Stimulated activated naive CD8-positive, alpha-beta T cell treated with anti-CD3 and anti-CD28 coated beads, Interleukin-15, Interleukin-2, amounts not matched to agents 100 U/mL and 50 U/mL, for 24 hours (primary cell): ENCODE results near the gene MXI1.
"Not testable (repeated sequence)": the region's sequence is repeated elsewhere in the genome, so short reads cannot be mapped to it uniquely, and the experiment has no call there.

ENCODE experiments used
- ATAC-seq: fragments of 150-1000 bp; cut with Tn5 transposase; one replicate; pipeline ENCODE4 v1.10.0; 2021
- DNase-seq: peaks from one replicate; pipeline ENCODE4 v3.0.0; 2021

The MXI1 gene

DNA sequence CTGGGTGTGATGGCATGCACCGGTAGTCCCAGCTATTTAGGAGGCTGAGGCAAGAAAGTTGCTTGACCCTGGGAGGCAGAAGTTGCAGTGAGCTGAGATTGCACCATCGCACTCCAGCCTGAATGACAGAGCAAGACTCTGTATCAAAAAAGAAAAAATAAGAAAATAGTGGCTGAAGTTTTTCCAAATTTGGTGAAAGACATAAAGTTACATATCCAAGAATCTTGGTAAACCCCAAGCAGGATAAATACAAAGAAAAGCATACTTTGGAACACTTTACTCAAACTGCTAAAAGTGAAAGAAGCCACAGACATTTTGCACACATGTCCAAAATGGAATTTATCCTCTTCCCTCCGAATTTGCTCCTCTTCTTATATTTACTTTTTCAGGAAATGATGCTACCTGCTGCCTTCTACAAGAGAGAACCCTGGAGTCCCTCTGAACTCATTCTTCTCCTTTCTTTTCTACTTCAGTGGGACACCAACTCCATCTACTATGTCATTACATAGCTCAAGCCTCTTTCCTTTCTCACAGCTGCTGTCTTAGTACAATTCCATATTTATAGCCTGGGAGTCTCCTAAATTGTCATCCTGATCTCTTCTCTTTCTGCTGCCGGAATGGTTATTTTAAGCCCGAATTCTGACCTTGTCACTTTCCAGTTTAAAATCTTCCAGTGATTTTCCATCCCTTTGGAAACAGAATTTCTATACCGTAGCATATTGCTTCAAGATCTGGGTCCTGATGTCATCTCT is 114.6 kb downstream of the MXI1 start:
- no peak for DNase-seq
- ATAC-seq: no peak

DNA sequence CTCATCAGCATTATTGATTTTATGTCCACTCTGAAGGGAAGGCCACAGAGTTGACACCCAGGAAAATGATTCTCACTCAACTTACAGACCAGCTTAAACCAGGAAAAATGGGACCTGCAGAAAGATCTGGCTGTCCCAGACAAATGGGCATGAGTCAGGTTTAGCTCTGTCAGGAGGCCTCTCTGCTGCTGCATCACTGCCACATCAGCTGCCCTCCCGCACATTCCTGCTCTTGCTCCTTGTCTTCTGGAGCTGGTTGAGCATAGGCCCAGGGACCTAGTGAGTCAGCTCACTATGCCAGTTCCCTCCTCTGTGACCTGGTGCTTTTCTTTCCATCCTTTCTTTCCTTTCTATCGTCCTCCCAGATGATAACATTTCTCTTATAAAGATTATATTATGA is 116.1 kb downstream of the MXI1 start:
- ATAC-seq (no peak), DNase-seq (no peak)

DNA sequence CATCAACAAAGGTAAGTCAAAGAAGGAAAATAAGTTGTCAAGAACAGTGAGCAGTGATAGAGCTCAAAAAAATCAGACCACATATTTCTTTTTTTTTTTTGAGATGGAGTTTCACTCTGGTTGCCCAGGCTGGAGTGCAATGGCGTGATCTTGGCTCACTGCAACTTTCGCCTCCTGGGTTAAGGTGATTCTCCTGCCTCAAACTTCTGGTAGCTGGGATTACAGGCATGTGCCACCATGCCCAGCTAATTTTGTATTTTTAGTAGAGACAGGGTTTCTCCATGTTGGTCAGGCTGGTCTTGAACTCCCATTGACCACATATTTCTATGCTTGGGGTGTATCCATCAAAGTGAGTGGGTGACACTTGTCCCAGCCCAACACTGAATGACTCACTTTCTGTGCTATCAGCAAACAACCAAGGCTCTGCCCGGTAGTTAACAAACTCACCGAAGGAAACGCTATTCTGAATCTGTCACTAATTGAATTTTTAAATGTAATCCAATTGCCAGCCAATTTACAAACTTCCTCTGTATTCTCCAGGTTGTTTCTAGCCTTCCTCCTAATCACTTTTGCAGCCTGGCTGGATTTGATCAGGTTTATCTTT is 116.9 kb downstream of the MXI1 start:
- DNase-seq (no peak), ATAC-seq (peak; percentile 49)

DNA sequence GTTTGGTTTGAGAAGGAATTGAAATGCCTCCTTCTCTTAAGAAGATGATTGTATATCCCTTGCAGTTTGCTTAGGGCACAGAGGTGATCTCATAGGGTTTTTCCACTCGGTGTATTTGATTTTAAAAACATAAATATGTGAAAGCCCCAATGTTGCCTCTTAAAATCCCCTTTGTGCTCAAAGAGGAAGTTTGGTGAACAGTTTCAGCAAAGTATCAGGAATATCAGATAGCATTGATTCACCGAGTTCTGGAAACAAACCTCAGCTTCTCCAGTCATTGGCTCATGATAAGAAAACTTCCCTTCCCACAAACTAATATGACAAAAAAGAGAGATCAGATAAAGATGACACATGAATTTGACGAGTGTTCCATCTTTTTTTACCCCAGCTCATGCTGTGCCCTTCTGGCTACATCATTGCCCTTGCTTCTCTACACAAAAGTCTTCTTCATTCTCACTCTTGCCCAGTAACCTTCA is 117.4 kb downstream of the MXI1 start:
- DNase-seq: no peak
- ATAC-seq: peak; percentile 58

DNA sequence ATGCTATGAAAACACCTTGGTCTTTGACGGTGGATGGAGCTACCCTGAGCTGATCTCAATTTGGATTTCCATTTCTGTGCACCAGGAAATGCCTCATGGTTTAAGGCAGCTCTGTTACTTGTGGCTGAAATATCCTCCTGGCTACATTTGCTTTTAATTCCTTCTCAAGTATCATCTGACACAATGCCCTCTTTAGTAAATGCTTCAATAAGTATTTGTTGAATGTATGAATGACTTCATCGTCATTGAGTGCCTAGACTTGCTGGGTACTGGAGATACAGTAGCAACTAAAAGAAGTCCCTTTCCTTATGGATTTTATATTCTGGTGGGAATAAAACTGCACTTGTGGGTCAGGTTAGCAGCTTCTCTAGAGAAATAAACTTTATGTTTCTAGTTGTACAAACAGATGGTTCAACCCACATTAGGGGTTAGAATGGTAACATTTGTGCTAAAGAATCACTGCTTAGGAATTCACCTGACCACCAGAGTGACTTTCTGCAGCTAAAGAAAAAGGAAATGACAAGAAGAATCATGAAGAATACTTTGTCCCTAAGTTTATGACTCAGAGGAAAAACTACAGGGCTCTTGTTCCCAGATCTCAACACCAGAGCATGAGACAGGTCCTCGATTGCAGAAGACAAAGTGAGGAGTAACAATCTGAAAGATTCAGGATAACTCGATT is 119.1 kb downstream of the MXI1 start:
- peak; percentile 44 for ATAC-seq
- DNase-seq: no peak

DNA sequence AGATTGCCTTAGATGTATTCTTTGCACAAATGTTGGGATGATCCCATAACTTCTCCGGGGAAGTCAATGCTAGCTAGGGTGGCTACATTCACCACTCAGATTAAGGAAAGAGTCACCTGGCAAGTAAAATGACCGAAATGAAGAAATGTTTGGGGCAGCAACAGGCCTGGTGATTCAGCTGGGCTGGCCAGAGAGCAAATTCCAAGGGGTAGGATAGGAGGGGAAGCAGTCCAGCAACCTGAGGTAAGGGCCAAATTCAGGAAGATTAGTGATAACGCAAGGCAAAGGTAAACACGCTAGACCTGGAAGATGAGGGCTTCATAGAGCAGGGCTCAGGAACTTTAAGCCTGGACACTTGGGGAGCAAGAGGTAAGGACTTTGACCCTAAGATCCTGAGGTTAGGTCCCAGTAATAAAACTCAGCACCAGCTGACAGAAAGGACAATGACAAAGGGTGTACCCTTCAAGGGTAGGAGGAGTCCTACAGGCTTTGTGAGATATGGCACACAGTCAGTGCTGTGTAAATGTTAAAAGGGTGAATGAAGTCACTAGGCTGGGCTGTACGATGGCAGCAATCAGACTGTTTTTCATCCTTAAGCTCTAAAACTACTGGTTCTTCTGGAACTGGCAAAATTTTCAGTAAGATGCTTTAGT is 120.0 kb downstream of the MXI1 start:
- DNase-seq (no peak), ATAC-seq (no peak)

DNA sequence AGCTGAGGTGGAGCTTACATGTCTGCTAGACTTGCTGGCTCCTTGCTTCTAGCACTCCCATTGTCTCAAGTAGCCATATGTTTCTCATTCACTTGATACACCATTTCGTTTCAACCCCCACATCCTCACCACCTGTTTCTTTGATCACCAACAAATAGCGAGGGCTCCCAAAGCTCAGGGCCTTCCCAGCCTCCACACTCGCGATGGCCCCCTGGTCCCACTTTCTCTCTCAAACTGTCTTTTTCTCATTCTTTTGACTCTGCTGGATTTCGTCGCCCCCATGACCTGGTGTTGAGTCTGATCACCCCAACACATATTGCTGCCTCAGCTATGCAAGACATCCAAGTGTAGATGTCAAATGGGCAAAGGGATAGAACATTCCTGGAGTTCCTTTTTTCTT is 123.3 kb downstream of the MXI1 start:
- ATAC-seq (no peak), DNase-seq (no peak)

DNA sequence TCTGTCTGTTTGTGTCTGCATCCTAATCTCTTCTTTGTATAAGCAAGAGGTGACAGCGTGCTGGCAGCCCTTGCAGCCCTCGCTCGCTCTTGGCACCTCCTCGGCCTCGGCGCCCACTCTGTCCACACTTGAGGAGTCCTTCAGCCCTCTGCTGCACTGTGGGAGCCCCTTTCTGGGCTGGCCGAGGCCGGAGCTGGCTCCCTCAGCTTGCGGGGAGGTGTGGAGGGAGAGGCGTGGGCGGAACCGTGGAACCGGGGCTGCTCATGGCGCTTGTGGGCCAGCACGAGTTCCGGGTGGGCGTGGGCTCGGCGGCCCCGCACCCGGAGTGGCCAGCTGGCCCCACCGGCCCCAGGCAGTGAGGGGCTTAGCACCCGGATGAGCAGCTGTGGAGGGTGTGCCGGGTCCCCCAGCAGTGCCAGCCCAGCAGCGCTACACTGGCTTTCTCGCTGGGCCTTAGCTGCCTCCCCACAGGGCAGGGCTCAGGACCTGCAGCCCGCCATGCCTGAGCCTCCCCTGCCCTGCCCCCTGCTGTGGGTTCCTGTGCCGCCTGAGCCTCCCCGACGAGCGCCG is 123.9 kb downstream of the MXI1 start:
- DNase-seq, ATAC-seq: not testable (repeated sequence)

DNA sequence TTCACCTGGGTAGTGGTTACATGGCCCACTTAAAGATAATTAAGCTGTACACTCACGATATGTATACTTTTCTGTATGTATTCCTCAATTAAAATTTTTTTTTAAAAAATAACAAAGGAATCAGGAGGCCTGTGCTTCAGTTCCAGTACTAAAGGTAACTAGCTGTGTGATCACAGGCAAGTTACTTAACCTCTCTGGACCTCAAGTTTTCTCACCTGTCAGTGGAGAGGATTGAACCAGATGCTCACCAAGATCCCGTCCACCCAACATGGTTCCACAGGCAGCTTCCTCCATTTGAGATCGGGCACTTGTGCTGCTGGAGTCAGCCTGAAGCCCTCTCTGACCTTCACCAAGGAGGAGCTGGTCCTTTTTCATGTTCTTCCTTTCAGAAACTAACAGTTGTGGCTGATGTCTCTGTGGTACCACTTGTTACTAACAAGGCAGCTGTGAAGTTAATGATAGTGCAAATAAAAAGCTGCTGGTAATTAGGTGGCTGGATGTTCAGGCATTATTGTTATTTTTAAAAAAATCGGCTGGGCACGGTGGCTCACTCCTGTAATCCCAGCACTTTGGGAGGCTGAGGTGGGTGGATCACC is 126.8 kb downstream of the MXI1 start:
- DNase-seq: no peak
- no peak for ATAC-seq

DNA sequence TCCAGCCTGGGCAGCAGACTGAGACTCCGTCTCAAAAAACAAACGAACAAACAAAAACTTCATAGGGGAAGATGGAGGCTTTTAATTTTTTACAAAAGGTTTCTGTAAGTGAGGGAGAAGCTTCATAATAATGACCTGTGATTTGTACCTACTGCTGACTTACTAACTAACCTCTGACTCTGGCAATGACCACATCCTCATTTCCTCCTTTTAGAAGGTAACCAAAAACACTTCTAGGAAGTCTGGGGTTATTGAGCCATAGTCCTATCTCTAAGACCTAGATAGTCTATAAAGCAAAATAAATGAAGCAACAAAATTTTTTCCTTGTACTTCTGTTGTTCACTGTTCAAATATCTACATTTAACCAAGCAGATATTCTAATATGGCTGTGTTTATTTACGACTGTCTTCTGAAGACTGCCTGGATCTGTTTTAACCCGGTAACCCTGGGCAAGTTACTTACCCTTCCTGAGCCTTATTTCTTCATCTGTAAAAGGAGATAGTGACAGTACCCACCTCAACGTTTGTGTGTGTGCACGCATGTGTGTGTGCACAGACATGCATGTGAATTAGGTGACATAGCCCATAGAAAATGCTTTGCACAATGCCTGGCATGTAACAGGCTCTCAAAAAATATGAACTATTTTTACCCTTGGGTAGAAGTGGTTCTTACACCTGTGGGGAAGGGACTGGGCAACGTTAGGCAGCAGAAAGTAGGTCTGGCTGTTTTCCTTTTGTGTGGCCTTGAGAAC is 128.1 kb downstream of the MXI1 start:
- ATAC-seq: no peak
- DNase-seq: no peak

DNA sequence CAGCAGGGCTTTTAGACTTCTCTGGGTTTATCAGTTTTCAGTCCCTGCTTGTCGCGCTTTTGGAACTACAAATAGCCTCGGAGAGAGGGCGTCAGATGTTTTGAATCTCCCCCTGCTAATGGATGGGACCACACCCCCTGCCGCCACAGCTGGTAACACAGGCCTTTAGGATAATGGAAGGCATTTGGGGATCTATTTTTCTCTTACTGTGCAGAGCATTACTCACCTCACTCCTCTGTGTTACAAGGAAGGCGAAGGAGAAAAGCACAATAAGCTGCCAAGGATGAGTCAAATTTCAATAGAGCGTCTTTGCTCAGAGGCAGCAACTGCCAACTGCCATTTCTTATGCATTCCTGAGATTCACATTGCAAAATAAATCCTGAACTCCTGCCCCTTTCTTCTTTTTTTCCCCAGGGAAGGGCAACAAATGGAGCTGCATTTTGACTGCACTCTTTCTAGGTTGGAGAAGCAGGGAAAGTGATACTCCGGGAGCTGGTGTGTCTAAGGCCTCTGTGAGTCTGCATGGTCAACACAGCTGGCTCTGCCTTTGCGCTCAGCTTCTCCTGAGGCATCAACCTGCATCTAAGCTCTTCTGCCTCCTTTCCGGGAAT is 128.8 kb downstream of the MXI1 start:
- DNase-seq (no peak), ATAC-seq (no peak)
